RWPE1 (cell line): Measurements from ENCODE around the gene SLC35F2.

Experiments
- CTCF ChIA-PET: fragments of 350-600 bp; sonication (Branson Sonifier 250); formaldehyde crosslinking; extraction: SDS; loops from one replicate; lab custom pipeline; 2021; lab: Yijun Ruan, JAX
- POLR2A ChIA-PET: fragments of 400-600 bp; formaldehyde crosslinking; extraction: SDS; loops from one replicate; lab custom pipeline; 2020; ENCODE audit warnings: antibody characterized with exemption; ENCODE audit not compliant: low non-redundant PET; lab: Yijun Ruan, JAX
- DNase-seq: peaks from one replicate; pipeline ENCODE4 v3.0.0; 2012; ENCODE audit warnings: low spot score
- H3K27ac ChIP-seq: fragments of 450-650 bp; 2 replicates; pipeline ENCODE4 v1.5.1; 2017
- TF ChIP-seq, protein P1 (sequence below): fragments of 450-650 bp; conservative IDR thresholded peaks from 2 replicates; pipeline ENCODE4 v1.5.1; 2017; ENCODE audit warnings: low read depth, mild to moderate bottlenecking

Gene SLC35F2

DNA sequence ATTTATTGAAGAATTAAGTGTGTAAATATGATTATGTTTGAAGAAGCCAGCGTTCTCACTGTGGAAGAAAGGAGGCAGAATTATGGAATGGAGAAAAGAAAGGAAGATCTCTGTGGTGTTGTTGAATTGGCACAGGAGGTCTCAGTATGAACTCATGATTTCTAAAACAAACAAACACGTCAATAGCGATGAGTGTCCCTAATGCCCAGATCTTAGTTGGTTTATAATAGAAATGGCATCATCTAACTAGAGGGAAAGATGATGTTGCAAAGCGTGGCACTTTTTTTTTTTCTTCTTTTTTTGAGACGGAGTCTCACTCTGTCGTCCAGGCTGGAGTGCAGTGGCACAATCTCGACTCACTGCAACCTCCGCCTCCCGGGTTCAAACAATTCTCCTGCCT, 107.5 kb downstream of the SLC35F2 start:
- CTCF ChIA-PET: no interaction called here
- no peak for DNase-seq
- POLR2A ChIA-PET: no interaction called here
- H3K27ac ChIP-seq: no peak overlapping the region
- TF ChIP-seq, protein P1, sequence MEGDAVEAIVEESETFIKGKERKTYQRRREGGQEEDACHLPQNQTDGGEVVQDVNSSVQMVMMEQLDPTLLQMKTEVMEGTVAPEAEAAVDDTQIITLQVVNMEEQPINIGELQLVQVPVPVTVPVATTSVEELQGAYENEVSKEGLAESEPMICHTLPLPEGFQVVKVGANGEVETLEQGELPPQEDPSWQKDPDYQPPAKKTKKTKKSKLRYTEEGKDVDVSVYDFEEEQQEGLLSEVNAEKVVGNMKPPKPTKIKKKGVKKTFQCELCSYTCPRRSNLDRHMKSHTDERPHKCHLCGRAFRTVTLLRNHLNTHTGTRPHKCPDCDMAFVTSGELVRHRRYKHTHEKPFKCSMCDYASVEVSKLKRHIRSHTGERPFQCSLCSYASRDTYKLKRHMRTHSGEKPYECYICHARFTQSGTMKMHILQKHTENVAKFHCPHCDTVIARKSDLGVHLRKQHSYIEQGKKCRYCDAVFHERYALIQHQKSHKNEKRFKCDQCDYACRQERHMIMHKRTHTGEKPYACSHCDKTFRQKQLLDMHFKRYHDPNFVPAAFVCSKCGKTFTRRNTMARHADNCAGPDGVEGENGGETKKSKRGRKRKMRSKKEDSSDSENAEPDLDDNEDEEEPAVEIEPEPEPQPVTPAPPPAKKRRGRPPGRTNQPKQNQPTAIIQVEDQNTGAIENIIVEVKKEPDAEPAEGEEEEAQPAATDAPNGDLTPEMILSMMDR: no peak

DNA sequence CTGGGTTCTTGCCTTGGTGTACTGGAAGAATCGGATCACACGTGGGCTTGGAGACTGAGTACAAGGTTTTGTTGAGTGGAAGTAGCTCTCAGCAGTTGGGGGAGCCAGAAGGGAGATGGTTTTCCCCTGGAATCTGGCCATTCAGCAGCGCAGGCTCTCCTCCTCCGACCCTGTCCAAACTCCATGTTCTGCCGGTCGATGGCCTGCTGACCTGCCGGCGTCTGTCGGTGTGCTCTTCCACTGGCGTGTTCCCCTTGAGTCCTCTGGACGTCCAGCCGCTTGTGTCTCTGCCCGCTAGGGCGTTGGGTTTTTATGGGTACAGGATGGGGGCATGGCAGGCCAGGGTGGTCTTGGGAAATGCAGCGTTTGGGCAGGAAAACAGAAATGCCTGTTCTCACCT, 108.3 kb downstream of the SLC35F2 start:
- TF ChIP-seq, protein P1: no peak
- DNase-seq: no peak
- H3K27ac ChIP-seq: no peak overlapping the region
- ChIA-PET POLR2A (no interaction called here), CTCF (no interaction called here)

DNA sequence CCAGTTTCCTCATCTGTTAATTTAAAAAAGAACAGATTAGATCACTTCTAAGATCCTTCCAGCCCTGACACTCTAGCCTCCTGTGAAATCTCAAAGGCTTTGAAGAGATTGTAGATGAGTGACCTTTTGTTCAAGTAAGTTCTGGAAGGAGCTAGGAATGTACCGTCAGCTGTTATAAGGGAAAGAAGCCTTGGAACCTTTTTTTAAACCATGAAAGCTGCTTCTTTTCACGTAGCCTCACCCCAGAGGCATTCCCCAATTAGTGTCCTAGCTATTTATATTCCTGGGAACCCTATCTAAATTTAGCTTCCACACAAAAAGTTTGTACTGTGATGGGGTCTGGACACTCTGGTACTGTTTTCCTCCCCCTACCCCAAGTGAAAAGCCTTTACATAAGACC, 111.0 kb downstream of the SLC35F2 start:
- TF ChIP-seq, protein P1: no peak
- DNase-seq: no peak
- no peak overlapping the region for H3K27ac ChIP-seq
- CTCF ChIA-PET: interaction anchor here (0.6 kb wide), 1 partner anchor 53 kb away, joined by 3 read pairs; no protein-coding TSS in a partner anchor
- POLR2A ChIA-PET: no interaction called here

DNA sequence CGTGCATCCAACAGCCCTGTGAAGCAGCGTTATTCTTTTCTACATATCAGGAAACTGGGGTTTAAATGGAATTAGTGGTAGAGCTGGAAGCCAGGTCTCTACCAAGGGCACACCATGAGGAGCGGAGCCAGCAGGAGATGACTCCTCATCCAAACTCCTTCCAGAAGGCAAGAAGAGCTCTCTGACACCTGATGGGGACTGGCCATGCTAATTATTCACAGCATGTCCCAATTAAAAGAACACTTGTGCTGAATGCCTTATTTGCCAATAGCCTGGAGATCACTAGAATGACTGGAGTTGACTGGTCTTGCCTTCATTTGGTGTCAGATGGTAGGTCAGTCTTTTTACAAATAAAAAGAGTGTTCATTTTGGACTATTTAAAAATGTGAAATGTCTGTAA, 113.9 kb downstream of the SLC35F2 start:
- no peak overlapping the region for H3K27ac ChIP-seq
- ChIA-PET CTCF (interaction anchor here (1.3 kb wide), 1 partner anchor 26 kb away, joined by 3 read pairs; no protein-coding TSS in a partner anchor), POLR2A (no interaction called here)
- DNase-seq: no peak
- TF ChIP-seq, protein P1: no peak

DNA sequence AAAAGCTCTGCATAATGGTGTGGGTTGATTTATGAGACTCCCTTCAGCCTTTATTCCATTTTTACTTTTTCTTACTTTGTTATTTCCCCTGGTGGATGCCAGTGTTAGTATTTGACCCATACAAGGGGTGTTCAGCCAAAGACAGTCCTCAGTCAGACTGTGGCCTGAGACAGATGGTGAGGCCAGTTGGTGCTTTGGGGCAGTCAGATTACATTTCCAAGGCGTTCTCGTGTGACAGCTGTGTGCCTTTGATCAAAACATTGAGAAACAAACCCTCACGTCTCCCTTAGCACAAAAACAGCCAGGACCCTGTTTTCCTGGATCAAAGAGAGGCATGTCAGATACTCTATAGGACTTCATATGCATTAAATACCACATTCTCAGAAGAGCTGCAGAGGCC, 115.4 kb downstream of the SLC35F2 start:
- no peak overlapping the region for H3K27ac ChIP-seq
- no peak for DNase-seq
- TF ChIP-seq, protein P1: no peak
- CTCF ChIA-PET: interaction anchor here (0.5 to 0.7 kb wide), 2 partner anchors 187 to 238 kb away, joined by 3 read pairs; no protein-coding TSS in a partner anchor
- POLR2A ChIA-PET: no interaction called here

DNA sequence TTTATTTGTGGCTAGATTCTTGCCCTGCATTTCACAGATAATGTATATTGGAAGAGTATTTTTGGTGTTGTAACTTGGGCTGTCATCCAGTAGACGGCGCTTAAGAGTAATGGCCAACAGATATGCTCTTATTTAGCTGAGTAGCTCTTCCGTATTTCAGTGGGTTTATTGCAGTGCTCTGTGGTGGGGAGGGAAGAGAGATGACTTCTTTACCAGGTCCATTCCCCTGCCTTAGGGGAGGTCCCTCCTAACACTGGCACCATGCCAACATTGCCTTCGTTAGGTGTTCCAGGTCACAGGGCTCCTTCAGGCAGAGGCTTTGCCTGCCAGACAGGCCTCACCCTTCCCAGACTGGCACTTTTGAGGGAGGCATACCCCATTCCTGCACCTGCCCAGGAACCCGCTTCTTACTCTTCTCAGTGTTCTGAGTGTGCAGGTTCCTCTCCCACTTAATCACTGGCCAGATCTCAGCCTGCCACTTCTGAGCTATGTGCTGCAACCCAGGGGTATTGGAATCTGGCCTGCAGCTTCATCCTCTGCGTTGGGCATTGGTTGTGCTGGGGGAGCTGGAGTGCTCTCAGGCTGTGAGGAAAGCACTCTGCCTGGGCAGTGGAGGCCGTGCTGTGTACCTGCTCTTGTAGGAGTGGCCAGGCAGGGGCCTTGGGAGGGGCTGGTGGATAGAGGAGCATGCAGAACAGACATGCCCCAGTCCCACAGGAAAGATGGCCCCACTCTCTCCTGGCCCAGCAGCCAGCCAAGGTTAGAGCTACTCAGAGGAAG, 117.4 kb downstream of the SLC35F2 start:
- no peak overlapping the region for H3K27ac ChIP-seq
- TF ChIP-seq, protein P1: 0 out of 2 replicates have a peak, but pooled peaks have one; percentile 14
- DNase-seq: no peak
- CTCF ChIA-PET: interaction anchor here (0.8 to 1.3 kb wide), 2 partner anchors 28 to 164 kb away, joined by 3 read pairs; no protein-coding TSS in a partner anchor
- POLR2A ChIA-PET: no interaction called here
